ENCODE measurements around the gene AUH.

GRCh38 chr9:91196103-91196950 is 165.4 kb downstream of the AUH start:
- TF ChIP-seq POLR2AphosphoS5 (IDR thresholded peaks at IDR 0.05) (no peak), CTCF (IDR thresholded peaks at IDR 0.05) (no peak), EP300 (IDR thresholded peaks at IDR 0.05) (no peak), POLR2A (IDR thresholded peaks at IDR 0.05) (no peak)
